Body of pancreas (tissue), 4 donors: Measurements from ENCODE around the gene IL12A. TPM values are rescaled to one million over a fixed set of nuclear protein-coding genes. Genes with fewer than 3 reads are reported as not detected.

ENCODE experiments used
- ATAC-seq: fragments of 150-250 bp; one replicate; pipeline ENCODE4 v1.9.1; 2016
- DNase-seq, 4 donors: peaks; one replicate each; pipeline ENCODE4 v3.0.0-alpha.2; 2019
- H3K27ac ChIP-seq, 4 donors: fragments of 200-600 bp; sonication (generic); 1 replicate in 3 of 4; 2 replicates in 1 of 4; pipeline versions ENCODE4 v1.5.1 to v1.6.1; 2016 to 2019; ENCODE audit warnings: mild to moderate bottlenecking in 1 of 4, mixed read lengths in 1 of 4, moderate library complexity in 1 of 4
- H3K27me3 ChIP-seq, 2 donors: fragments of 200-600 bp; sonication (generic); one replicate each; pipeline ENCODE4 v1.6.0; 2016; ENCODE audit warnings: mild to moderate bottlenecking in 1 of 2
- H3K36me3 ChIP-seq, 2 donors: fragments of 200-600 bp; sonication (generic); replicated peaks in 1 of 2; 2 replicates each; pipeline ENCODE4 v1.5.1; 2016; ENCODE audit warnings: low read depth in 2 of 2; ENCODE audit not compliant: insufficient read depth in 1 of 2
- H3K4me1 ChIP-seq: fragments of 200-600 bp; sonication (generic); one replicate; pipeline ENCODE4 v1.6.0; 2016
- H3K4me3 ChIP-seq, 2 donors: fragments of 200-600 bp; sonication (generic); 1 replicate in 1 of 2; 2 replicates in 1 of 2; pipeline ENCODE4 v1.5.1; 2016 to 2019
- H3K9me3 ChIP-seq, 3 donors: fragments of 200-600 bp; sonication (generic); 1 replicate in 2 of 3; 2 replicates in 1 of 3; pipeline ENCODE4 v1.5.1; 2016
- POLR2A ChIP-seq, 3 donors: fragments of 450-650 bp; IDR thresholded peaks; one replicate each; pipeline ENCODE4 v1.6.1; 2016; ENCODE audit warnings: antibody characterized with exemption in 3 of 3, mild to moderate bottlenecking in 2 of 3
- WGBS, 2 donors: methylation state at CpG; one replicate each; pipeline ENCODE4 v1.1.5; 2017; 5-methylcytosine and 5-hydroxymethylcytosine counted together
- intact Hi-C: fragments of 100-400 bp; cut with DNase I; formaldehyde crosslinking; loops from one replicate; pipeline ENCODE4 v1.15.1; 2023
- total RNA-seq, 2 donors: library from RNA; depleted of rRNA; stranded (reverse); fragments of >200 nt; gene quantifications; one replicate each; pipeline ENCODE4 v1.1.0, GENCODE V29; 2016
- TF ChIP-seq, protein P1 (sequence below), 7 experiments: fragments of 450-650 bp in 4 of 7; fragments of 200-600 bp in 3 of 7; sonication (generic) in 3 of 7; IDR thresholded peaks; one replicate each; pipeline ENCODE4 v1.5.1; 2016 to 2019; ENCODE audit warnings: antibody characterized with exemption in 7 of 7

The IL12A gene
- total RNA-seq, 2 donors from 2014 or later: 0.26 to 1.6 TPM

DNA sequence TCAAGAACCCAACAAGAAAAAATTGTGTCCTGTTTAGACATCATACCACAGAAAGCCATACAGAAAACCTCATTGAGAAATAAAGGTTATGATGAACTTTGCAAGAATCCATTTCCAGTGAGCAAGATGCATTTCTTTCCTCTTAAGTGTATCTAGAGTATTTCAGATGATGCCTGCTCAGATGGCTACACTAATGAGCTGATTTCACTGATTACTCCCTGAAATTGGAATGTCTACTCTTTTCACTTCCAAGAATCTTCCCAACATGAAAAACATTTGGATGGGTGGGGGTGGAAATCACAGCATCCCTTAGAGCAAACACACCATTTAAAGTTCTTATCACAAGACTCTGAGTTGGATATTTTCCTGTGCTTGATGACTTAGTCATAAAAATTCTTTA is 41.4 kb upstream of the IL12A start:
- no peaks in the 10 kb centered on the region for H3K9me3 ChIP-seq
- ATAC-seq: no peak
- TF ChIP-seq, protein P1, sequence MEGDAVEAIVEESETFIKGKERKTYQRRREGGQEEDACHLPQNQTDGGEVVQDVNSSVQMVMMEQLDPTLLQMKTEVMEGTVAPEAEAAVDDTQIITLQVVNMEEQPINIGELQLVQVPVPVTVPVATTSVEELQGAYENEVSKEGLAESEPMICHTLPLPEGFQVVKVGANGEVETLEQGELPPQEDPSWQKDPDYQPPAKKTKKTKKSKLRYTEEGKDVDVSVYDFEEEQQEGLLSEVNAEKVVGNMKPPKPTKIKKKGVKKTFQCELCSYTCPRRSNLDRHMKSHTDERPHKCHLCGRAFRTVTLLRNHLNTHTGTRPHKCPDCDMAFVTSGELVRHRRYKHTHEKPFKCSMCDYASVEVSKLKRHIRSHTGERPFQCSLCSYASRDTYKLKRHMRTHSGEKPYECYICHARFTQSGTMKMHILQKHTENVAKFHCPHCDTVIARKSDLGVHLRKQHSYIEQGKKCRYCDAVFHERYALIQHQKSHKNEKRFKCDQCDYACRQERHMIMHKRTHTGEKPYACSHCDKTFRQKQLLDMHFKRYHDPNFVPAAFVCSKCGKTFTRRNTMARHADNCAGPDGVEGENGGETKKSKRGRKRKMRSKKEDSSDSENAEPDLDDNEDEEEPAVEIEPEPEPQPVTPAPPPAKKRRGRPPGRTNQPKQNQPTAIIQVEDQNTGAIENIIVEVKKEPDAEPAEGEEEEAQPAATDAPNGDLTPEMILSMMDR (IDR thresholded peaks at IDR 0.05): no peak
- TF ChIP-seq POLR2A (IDR thresholded peaks at IDR 0.05): no peak

DNA sequence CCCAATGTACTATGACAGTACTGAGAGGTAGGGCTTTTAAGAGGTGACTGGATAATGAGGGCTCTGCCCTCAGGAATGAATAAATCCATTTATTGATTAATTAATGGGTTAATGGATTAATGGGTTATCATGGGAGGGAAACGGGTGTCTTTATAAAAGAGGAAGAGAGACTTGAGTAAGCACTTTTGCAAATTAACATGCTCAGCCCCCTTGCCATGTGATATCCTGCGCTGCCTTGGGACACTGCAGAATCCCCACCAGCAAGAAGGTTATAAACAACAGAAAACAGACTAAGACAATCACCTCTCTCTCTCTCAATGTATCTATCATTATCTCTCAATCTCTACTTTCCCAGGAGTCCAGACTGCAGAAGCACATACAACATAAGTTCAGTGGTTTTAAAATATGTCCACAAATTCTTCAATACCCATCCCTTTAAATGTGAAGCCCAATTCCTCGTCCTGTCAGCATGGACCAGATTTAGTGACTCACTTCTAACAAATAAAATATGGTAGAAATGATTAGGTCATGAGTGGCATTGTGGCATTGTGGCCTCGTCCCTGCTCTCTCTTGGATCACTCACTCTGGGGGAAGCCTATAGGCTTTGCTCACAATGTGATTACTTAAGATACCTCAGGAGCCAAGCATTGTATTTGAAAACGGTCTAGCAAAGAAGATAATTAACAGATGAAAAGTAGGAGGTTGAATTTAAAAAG is 40.0 kb upstream of the IL12A start:
- no peaks in the 10 kb centered on the region for H3K9me3 ChIP-seq
- WGBS, 2 donors: 44 to 61% methylated on average over 5 of the region's 5 CpGs
- no peaks in the 10 kb centered on the region for H3K4me1 ChIP-seq
- intact Hi-C loops: no loop called here
- DNase-seq (no peak), ATAC-seq (no peak)
- no peaks in the 10 kb centered on the region for H3K27me3 ChIP-seq
- no peak for TF ChIP-seq POLR2A (IDR thresholded peaks at IDR 0.05)
- TF ChIP-seq, protein P1 (IDR thresholded peaks at IDR 0.05): no peak
- no peak overlapping the region for H3K27ac ChIP-seq
- H3K4me3 ChIP-seq: no peak overlapping the region
- H3K36me3 ChIP-seq: no peaks in the 10 kb centered on the region

More for the DNA sequence above, 41.4 kb upstream of the IL12A start:
- DNase-seq: no peak
- no peak overlapping the region for H3K27ac ChIP-seq
- no peak overlapping the region for H3K4me3 ChIP-seq
- no peaks in the 10 kb centered on the region for H3K4me1 ChIP-seq
- H3K27me3 ChIP-seq: no peaks in the 10 kb centered on the region
- no peaks in the 10 kb centered on the region for H3K36me3 ChIP-seq
- intact Hi-C loops: no loop called here

DNA sequence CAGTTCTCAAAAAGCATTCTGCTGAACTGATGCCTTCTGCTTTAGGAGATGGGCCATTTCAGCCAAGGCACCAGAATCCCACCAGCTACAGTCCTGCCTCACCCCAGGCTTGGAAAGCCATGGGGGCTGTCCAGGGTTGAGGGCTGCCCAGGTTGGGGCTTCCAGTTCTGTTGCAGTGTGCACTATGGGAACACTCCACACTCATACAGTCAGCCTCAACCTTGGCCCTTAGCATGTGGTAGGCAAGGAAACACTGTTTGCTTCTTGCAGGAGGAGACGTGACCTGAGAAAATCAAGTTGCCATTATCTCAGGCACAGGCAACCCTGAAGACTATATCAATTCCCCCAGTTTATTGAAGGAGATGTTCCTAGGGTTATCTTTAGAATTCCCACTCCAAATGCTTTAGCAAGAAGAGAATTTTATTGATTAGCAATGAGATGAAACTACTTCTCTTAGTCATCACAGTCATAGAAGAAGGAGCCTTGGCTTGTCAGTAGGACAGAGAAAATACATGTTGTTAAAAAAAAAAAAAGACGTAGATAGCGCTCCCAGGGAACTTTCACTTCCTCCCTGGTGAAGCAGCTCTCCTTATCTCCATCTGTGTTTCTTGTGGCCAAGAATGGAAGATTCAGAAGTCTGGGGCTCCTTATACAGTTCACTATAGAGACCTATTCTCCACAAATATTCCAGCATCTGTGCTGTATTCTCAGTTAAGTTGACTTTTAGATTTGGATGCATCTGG is 38.3 kb upstream of the IL12A start:
- Histone ChIP-seq H3K9me3 (no peaks in the 10 kb centered on the region), H3K27ac (no peak overlapping the region), H3K4me1 (no peaks in the 10 kb centered on the region), H3K27me3 (no peaks in the 10 kb centered on the region), H3K36me3 (no peaks in the 10 kb centered on the region), H3K4me3 (no peak overlapping the region)
- intact Hi-C loops: no loop called here
- ATAC-seq (no peak), DNase-seq (no peak)
- TF ChIP-seq, protein P1 (IDR thresholded peaks at IDR 0.05): no peak
- TF ChIP-seq POLR2A (IDR thresholded peaks at IDR 0.05): no peak
- WGBS, 2 donors: 41 to 70% methylated on average over 3 of the region's 3 CpGs

DNA sequence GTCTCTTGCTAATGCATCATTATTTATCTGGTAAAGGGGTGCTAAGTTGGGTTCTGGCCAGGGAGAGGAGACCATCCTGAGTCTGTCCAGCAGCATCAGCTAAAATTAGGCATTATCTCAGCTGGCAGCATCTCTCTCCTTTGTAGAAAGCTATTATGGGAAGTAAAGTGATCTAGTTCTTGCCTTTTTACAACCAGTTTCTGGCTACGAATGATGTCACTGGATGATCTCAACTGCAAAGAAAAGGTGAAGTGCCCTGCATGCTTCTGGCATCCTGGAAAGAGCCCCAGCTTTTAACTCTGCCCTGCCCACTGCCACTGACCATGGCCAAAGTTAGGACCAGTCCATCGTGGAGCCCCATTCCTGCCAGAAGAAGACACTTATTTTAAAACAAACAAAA is 37.1 kb upstream of the IL12A start:
- Histone ChIP-seq H3K27me3 (no peaks in the 10 kb centered on the region), H3K9me3 (no peaks in the 10 kb centered on the region), H3K27ac (no peak overlapping the region), H3K4me1 (no peaks in the 10 kb centered on the region), H3K4me3 (no peak overlapping the region), H3K36me3 (no peaks in the 10 kb centered on the region)
- intact Hi-C loops: no loop called here
- 41 to 69% methylated on average over 2 of the region's 2 CpGs for WGBS, 2 donors
- TF ChIP-seq, protein P1 (IDR thresholded peaks at IDR 0.05): no peak
- DNase-seq (no peak), ATAC-seq (no peak)
